Endothelial cell (in vitro differentiated cells): Measurements from ENCODE around the gene S100G. TPM values are rescaled to one million over a fixed set of nuclear protein-coding genes. Genes with fewer than 3 reads are reported as not detected.

Experiments used
- DNase-seq: peaks from one replicate; pipeline ENCODE4 v3.0.0; 2021; ENCODE audit warnings: low spot score
- H3K27ac Mint-ChIP-seq: one replicate; pipeline ENCODE4 v1.8.0; 2021; ENCODE audit warnings: mixed read lengths, inconsistent platforms; ENCODE audit not compliant: unreplicated experiment
- H3K27me3 Mint-ChIP-seq: one replicate; pipeline ENCODE4 v1.8.0; 2021; ENCODE audit warnings: mild to moderate bottlenecking, moderate library complexity, mixed read lengths, inconsistent platforms; ENCODE audit not compliant: unreplicated experiment
- H3K36me3 Mint-ChIP-seq: one replicate; pipeline ENCODE4 v1.8.0; 2021; ENCODE audit warnings: mild to moderate bottlenecking, low read depth, mixed read lengths, inconsistent platforms; ENCODE audit not compliant: unreplicated experiment
- H3K4me1 Mint-ChIP-seq: one replicate; pipeline ENCODE4 v1.8.0; 2021; ENCODE audit warnings: mild to moderate bottlenecking, mixed read lengths, inconsistent platforms; ENCODE audit not compliant: unreplicated experiment
- H3K4me3 Mint-ChIP-seq: one replicate; pipeline ENCODE4 v1.8.0; 2021; ENCODE audit warnings: mild to moderate bottlenecking, mixed read lengths, inconsistent platforms; ENCODE audit not compliant: unreplicated experiment
- H3K9me3 Mint-ChIP-seq: one replicate; pipeline ENCODE4 v1.8.0; 2021; ENCODE audit warnings: mixed read lengths, inconsistent platforms; ENCODE audit not compliant: unreplicated experiment
- total RNA-seq: library from RNA; stranded (reverse); fragmentation: NEBNext Ultra II Directional; extraction: Animal tissue kit (Norgen Biotek cat#: 25700); gene quantifications from one replicate; pipeline ENCODE4 v1.2.1, GENCODE V29; 2021; ENCODE audit not compliant: unreplicated experiment
- TF ChIP-seq, protein P1 (sequence below): fragments of 200-600 bp; sonication (generic); IDR thresholded peaks from one replicate; pipeline ENCODE4 v1.5.0; 2021; ENCODE audit warnings: antibody characterized with exemption; ENCODE audit not compliant: unreplicated experiment

The S100G gene
- total RNA-seq, 1 donor from 2014 or later, result not detected

DNA sequence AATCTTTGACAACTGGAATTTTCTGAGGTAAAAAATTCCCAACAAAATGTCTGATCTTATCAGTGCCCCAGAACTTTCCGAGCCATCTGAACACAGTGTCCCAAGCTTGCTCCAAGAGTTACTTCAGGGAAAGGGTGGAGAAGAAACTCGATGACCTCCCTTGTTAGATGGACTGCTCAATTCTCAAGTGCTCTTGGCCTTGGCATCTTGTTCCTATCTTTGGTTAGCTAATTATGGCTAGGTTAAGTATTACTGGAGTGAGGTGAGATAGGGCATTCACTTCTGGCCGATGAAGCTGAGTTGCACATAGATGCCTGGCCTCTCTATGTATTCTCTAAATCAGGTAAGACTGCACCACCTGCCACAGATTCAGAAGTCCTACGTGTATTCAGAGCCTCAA lies 9.1 kb upstream of the S100G start:
- no peaks in the 10 kb centered on the region for H3K9me3 Mint-ChIP-seq

DNA sequence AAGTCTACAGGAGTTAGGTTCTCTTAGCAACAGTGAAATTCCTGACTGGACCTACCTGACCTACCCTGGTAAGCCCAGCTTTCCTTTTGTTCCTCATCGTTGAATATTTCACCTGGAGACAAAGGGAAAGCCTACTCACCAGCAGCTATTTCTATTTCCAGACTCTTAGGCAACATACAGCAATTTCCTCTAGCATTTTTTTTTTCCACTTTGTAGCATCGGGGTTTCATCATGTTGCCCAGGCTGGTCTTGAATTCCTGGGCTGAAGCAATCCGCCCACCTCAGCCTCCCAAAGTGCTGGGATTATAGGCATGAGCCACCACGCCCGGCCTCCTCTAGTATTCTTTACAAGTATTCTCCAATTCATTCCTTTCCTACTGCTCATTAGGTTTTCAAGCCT lies 6.8 kb upstream of the S100G start:
- Mint-ChIP-seq H3K4me3 (no peak overlapping the region), H3K27ac (no peak overlapping the region), H3K36me3 (peaks cover 12% of the 10 kb centered on the region), H3K27me3 (no peaks in the 10 kb centered on the region), H3K9me3 (no peaks in the 10 kb centered on the region), H3K4me1 (peaks cover 2% of the 10 kb centered on the region)
- no peak for DNase-seq
- TF ChIP-seq, protein P1, sequence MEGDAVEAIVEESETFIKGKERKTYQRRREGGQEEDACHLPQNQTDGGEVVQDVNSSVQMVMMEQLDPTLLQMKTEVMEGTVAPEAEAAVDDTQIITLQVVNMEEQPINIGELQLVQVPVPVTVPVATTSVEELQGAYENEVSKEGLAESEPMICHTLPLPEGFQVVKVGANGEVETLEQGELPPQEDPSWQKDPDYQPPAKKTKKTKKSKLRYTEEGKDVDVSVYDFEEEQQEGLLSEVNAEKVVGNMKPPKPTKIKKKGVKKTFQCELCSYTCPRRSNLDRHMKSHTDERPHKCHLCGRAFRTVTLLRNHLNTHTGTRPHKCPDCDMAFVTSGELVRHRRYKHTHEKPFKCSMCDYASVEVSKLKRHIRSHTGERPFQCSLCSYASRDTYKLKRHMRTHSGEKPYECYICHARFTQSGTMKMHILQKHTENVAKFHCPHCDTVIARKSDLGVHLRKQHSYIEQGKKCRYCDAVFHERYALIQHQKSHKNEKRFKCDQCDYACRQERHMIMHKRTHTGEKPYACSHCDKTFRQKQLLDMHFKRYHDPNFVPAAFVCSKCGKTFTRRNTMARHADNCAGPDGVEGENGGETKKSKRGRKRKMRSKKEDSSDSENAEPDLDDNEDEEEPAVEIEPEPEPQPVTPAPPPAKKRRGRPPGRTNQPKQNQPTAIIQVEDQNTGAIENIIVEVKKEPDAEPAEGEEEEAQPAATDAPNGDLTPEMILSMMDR, result no peak

More for the DNA sequence above, 9.1 kb upstream of the S100G start:
- no peak for DNase-seq
- peaks cover 2% of the 10 kb centered on the region for H3K4me1 Mint-ChIP-seq
- H3K36me3 Mint-ChIP-seq, result peaks cover 12% of the 10 kb centered on the region
- H3K4me3 Mint-ChIP-seq, result no peak overlapping the region
- no peak overlapping the region for H3K27ac Mint-ChIP-seq
- TF ChIP-seq, protein P1, result no peak
- peaks cover 3% of the 10 kb centered on the region for H3K27me3 Mint-ChIP-seq

DNA sequence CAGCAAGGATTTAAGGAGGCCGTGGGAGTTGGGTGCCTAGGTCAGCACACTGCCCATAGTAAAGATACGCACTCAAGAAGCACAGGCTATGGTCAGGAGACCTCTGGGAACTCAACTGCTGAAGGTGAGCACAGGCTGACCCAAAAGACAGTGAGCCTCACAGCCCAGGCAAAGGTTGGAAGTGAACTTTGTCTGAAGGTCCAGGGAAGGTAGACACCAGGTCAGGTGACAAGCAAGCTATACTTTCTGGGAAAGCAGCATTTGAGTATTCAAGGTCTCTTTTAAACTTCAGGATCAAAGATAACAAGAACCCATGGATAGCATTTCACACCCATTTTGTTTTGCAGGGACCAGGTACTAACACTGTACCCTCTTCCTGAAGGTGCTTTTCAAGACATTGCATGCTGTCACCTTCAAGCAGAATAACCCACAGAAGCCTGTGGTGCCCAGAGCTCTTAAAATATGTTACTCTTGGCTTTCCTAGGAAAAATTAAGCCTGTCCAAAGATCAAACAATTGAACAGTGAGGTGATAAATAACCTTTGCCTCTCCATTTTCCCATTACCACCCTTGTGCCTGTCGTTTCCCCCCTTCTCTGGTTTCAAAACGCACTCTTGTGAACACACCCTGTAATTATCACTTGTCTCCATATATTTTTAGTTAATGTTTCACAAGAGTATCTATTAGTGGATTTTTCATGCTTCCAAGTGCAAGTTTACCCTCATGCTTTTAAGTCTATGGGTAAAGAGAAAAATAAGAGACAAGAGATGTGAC lies 3.4 kb upstream of the S100G start:
- no peak overlapping the region for H3K4me3 Mint-ChIP-seq
- no peak overlapping the region for H3K27ac Mint-ChIP-seq
- peaks cover 2% of the 10 kb centered on the region for H3K4me1 Mint-ChIP-seq
- TF ChIP-seq, protein P1, result no peak
- peaks cover 5% of the 10 kb centered on the region for H3K36me3 Mint-ChIP-seq
- DNase-seq, result no peak
- no peaks in the 10 kb centered on the region for H3K9me3 Mint-ChIP-seq
- H3K27me3 Mint-ChIP-seq, result no peaks in the 10 kb centered on the region

DNA sequence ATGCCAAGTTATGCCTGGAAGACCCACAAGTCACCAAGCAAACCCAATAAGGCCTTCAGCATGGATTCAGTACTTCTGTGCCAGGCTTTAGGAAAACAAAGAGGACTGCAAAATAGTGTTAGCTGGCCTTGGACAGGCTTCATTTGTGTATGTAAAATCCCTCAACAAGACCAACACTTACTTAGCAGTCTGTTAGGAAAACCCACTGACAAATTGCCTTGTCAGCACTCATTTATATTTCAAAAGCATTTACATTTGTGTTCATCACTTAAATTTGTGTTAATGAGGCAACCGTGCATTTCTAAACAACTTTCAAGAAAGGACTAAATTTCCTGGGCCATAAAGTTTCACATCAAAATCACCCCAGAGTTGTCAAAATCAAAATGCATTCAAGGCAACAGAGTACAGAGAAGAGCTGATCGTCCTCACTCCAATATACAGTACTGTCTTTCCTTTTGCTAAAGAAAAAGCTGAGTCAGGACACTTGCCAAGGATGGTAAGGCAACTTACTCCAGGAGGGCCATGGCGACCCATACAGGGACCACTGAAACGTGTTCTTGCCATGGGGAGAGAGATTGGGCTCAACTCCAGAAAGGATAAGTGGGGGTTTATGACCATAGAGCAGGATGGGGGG lies 1.6 kb downstream of the S100G start:
- peaks cover 7% of the 10 kb centered on the region for H3K36me3 Mint-ChIP-seq
- DNase-seq, result no peak
- H3K27ac Mint-ChIP-seq, result no peak overlapping the region
- no peaks in the 10 kb centered on the region for H3K4me1 Mint-ChIP-seq
- no peaks in the 10 kb centered on the region for H3K9me3 Mint-ChIP-seq
- TF ChIP-seq, protein P1, result no peak
- no peak overlapping the region for H3K4me3 Mint-ChIP-seq
- peaks cover 2% of the 10 kb centered on the region for H3K27me3 Mint-ChIP-seq

DNA sequence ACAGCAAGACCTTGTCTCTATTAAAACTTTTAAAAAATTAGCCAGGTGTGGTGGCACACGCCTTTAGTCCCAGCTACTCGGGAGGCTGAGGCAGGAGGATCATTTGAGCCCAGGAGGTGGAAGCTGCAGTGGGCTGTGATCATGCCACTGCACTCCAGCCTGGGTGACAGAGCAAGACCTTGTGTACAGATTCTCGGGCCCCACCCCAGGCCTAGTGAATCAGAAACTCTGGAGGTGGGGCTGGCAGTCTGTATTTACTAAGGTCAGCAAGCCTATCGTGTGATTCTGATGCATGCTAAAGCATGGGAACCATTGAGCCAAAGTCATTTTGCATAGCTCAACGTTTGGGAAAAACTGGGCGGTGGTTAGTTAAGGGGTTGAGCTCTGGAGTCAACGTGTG lies 3.5 kb downstream of the S100G start:
- Mint-ChIP-seq H3K4me3 (no peak overlapping the region), H3K27ac (no peak overlapping the region), H3K36me3 (peaks cover 12% of the 10 kb centered on the region), H3K27me3 (peaks cover 2% of the 10 kb centered on the region), H3K9me3 (no peaks in the 10 kb centered on the region), H3K4me1 (no peaks in the 10 kb centered on the region)
- no peak for DNase-seq
- TF ChIP-seq, protein P1, result no peak
